WTC11 (cell line): Measurements from ENCODE around the gene KRT76.

Experiments
- USF2 ChIP-seq: sonication (generic); formaldehyde crosslinking; IDR thresholded peaks from 2 replicates; pipeline ENCODE4 v1.8.1; 2023; ENCODE audit warnings: mild to moderate bottlenecking, missing genetic modification reagents, moderate library complexity
- TF ChIP-seq, protein P1 (sequence below): fragments of 200-600 bp; IDR thresholded peaks from 2 replicates; pipeline ENCODE4 v1.8.0; 2022; ENCODE audit warnings: antibody characterized with exemption

- TF ChIP-seq USF2 (CRISPR knock-in tag), result no peak
- TF ChIP-seq, protein P1, sequence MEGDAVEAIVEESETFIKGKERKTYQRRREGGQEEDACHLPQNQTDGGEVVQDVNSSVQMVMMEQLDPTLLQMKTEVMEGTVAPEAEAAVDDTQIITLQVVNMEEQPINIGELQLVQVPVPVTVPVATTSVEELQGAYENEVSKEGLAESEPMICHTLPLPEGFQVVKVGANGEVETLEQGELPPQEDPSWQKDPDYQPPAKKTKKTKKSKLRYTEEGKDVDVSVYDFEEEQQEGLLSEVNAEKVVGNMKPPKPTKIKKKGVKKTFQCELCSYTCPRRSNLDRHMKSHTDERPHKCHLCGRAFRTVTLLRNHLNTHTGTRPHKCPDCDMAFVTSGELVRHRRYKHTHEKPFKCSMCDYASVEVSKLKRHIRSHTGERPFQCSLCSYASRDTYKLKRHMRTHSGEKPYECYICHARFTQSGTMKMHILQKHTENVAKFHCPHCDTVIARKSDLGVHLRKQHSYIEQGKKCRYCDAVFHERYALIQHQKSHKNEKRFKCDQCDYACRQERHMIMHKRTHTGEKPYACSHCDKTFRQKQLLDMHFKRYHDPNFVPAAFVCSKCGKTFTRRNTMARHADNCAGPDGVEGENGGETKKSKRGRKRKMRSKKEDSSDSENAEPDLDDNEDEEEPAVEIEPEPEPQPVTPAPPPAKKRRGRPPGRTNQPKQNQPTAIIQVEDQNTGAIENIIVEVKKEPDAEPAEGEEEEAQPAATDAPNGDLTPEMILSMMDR, result no peak
Measured at GRCh38 chr12:52820521-52820920, 43.4 kb upstream of the KRT76 start.
